Activated CD4-positive, alpha-beta T cell treated with anti-CD3 and anti-CD28 coated beads for 36 hours (primary cell): ENCODE measurements around the gene CACHD1. TPM values are rescaled to one million over a fixed set of nuclear protein-coding genes. Genes with fewer than 3 reads are reported as not detected.

ENCODE experiments used
- ATAC-seq: fragments of 200-7000 bp; cut with Tn5 transposase; one replicate; pipeline ENCODE4 v1.10.0; 2021; ENCODE audit warnings: mild to moderate bottlenecking, moderate library complexity
- CTCF ChIA-PET: fragments of 350-600 bp; sonication (Branson Sonifier 250); formaldehyde crosslinking; loops from one replicate; lab custom pipeline; 2021; ENCODE audit warnings: antibody characterized with exemption; lab: Charles Lee
- POLR2A ChIA-PET: fragments of 350-600 bp; sonication (Branson Sonifier 250); formaldehyde crosslinking; loops from one replicate; lab custom pipeline; 2021; ENCODE audit warnings: antibody characterized with exemption, inconsistent platforms; lab: Charles Lee
- DNase-seq: peaks from one replicate; pipeline ENCODE4 v3.0.0-alpha.2; 2020
- H3K27ac Mint-ChIP-seq: one replicate; pipeline ENCODE4 v1.8.0; 2021; ENCODE audit warnings: mixed read lengths
- H3K27me3 Mint-ChIP-seq: one replicate; pipeline ENCODE4 v1.8.0; 2021; ENCODE audit warnings: mixed read lengths
- H3K36me3 Mint-ChIP-seq: one replicate; pipeline ENCODE4 v1.8.0; 2021; ENCODE audit warnings: low read depth, mixed read lengths
- H3K4me1 Mint-ChIP-seq: one replicate; pipeline ENCODE4 v1.8.0; 2021; ENCODE audit warnings: mixed read lengths
- H3K4me3 Mint-ChIP-seq: one replicate; pipeline ENCODE4 v1.8.0; 2021; ENCODE audit warnings: mild to moderate bottlenecking, moderate library complexity, mixed read lengths
- H3K9me3 Mint-ChIP-seq: one replicate; pipeline ENCODE4 v1.8.0; 2021; ENCODE audit warnings: low read depth, mixed read lengths
- intact Hi-C, 2 experiments: fragments of 100-400 bp; cut with DNase I in 1 of 2; cut with micrococcal nuclease in 1 of 2; formaldehyde crosslinking; loops; one replicate each; pipeline versions ENCODE4 v1.14.2 to v1.15.1; 2022 to 2024; cut with DNase I, micrococcal nuclease
- total RNA-seq, 2 experiments: library from RNA; stranded (reverse); gene quantifications; one replicate each; pipeline ENCODE4 v1.2.3, GENCODE V29; 2021

The CACHD1 gene
- total RNA-seq, 2 experiments from 2014 or later, result 1.9 to 2.3 TPM

DNA sequence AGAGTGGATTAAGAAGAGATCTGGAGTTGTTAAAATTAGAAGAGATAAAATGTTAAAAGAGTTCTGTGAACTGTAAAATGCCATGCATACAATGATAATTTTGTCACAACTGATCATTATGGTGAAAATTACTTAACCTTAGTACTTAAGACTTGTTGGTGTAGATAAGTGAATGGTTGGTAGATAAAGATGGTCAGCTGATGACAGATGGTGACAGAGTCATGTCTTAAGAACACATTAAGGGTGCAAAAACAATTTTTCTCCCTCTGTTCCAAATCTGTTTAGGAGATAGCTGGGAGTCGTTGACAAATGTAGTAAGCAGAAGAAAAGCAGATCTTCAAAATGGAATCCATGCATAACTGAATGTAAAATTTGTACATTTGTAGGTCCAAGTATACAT lies 18.5 kb upstream of the CACHD1 start:
- DNase-seq (no peak), ATAC-seq (no peak)
- Mint-ChIP-seq H3K36me3 (no peaks in the 10 kb centered on the region), H3K4me3 (no peak overlapping the region), H3K27me3 (peaks cover 3% of the 10 kb centered on the region), H3K27ac (no peak overlapping the region), H3K9me3 (no peaks in the 10 kb centered on the region), H3K4me1 (no peaks in the 10 kb centered on the region)
- POLR2A ChIA-PET, result no interaction called here
- CTCF ChIA-PET, result interaction anchor here (1.0 kb wide), 1 partner anchor 10 kb away, joined by 4 read pairs; no protein-coding TSS in a partner anchor
- intact Hi-C loops, result no loop called here

DNA sequence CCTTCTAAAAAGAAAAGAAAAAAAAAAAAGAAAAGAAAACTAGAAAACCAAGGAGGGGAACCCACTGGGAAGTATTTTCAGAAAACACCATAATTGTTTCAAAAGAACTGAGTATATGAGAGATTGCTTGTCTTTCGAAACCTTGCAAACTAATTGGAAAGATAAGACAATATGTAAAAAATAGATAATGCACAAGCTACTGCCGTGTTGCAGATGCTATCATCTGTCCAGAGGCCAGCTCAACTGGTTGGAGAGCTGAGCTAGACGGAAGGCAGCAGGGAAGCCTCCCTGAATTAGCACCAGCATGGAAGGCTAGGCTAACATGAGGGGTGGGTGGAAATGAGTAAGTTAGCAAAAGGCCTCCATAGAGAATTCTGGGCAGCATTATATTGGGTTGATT lies 16.2 kb upstream of the CACHD1 start:
- ATAC-seq, result no peak
- Mint-ChIP-seq H3K4me3 (no peak overlapping the region), H3K27ac (no peak overlapping the region), H3K4me1 (no peaks in the 10 kb centered on the region), H3K36me3 (no peaks in the 10 kb centered on the region), H3K27me3 (no peaks in the 10 kb centered on the region), H3K9me3 (no peaks in the 10 kb centered on the region)
- CTCF ChIA-PET, result interaction anchor here (0.9 kb wide), 1 partner anchor 37 kb away, joined by 3 read pairs; no protein-coding TSS in a partner anchor
- no peak for DNase-seq
- POLR2A ChIA-PET, result no interaction called here
- intact Hi-C loops, result no loop called here

DNA sequence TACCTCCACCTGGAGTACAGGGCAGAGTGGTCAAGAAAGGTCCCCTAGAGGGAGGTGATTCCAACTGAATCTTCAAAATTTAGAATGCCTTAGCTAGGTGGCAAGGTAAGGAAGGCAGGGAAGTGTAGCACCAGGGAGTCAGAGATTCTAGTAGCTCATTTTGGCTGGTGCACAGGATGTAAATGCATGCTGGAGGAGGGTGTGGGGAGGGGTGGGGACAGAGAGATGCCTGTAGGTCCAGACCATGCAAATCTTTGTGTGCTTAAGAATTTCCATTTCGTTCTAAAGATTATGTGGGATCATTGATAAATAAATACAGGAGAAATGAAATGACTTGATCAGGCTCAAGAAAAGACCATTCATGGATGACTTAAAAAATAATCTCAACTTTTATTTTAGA lies 11.0 kb upstream of the CACHD1 start:
- intact Hi-C loops, result no loop called here
- CTCF ChIA-PET, result no interaction called here
- POLR2A ChIA-PET, result no interaction called here
- H3K4me1 Mint-ChIP-seq, result no peaks in the 10 kb centered on the region
- no peak overlapping the region for H3K4me3 Mint-ChIP-seq
- no peaks in the 10 kb centered on the region for H3K9me3 Mint-ChIP-seq
- DNase-seq (no peak), ATAC-seq (no peak)
- no peaks in the 10 kb centered on the region for H3K27me3 Mint-ChIP-seq
- H3K36me3 Mint-ChIP-seq, result no peaks in the 10 kb centered on the region
- no peak overlapping the region for H3K27ac Mint-ChIP-seq

- H3K4me1 Mint-ChIP-seq, result no peaks in the 10 kb centered on the region
- no peaks in the 10 kb centered on the region for H3K27me3 Mint-ChIP-seq
- POLR2A ChIA-PET, result no interaction called here
- CTCF ChIA-PET, result no interaction called here
- no peak overlapping the region for H3K4me3 Mint-ChIP-seq
- no peaks in the 10 kb centered on the region for H3K9me3 Mint-ChIP-seq
- no peak overlapping the region for H3K27ac Mint-ChIP-seq
- DNase-seq, result no peak
- no peak for ATAC-seq
- intact Hi-C loops, result no loop called here
- no peaks in the 10 kb centered on the region for H3K36me3 Mint-ChIP-seq
These were observed 10.2 kb upstream of the CACHD1 start for GRCh38 chr1:64459743-64460142.

DNA sequence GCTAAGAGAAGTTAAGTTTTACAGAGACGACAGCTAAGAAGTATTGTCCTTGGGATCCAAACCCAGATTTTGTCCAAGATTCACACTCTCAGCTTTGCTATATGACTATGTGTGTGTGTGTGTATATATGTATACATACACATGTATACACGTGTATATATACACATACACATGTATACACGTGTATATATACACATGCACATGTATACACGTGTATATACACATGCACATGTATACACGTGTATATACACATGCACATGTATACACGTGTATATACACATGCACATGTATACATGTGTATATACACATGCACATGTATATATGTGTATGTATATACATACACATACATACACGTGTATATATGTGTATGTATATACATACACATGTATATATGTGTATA lies 3.9 kb upstream of the CACHD1 start:
- POLR2A ChIA-PET, result no interaction called here
- H3K9me3 Mint-ChIP-seq, result no peaks in the 10 kb centered on the region
- peaks cover 2% of the 10 kb centered on the region for H3K4me1 Mint-ChIP-seq
- no peak overlapping the region for H3K27ac Mint-ChIP-seq
- DNase-seq (no peak), ATAC-seq (no peak)
- H3K4me3 Mint-ChIP-seq, result no peak overlapping the region
- H3K36me3 Mint-ChIP-seq, result no peaks in the 10 kb centered on the region
- CTCF ChIA-PET, result no interaction called here
- peaks cover 22% of the 10 kb centered on the region for H3K27me3 Mint-ChIP-seq
- intact Hi-C loops, result no loop called here

- H3K4me3 Mint-ChIP-seq, result peak overlapping the region; percentile 82
- DNase-seq (peak; percentile 15), ATAC-seq (no peak)
- H3K9me3 Mint-ChIP-seq, result no peaks in the 10 kb centered on the region
- H3K27me3 Mint-ChIP-seq, result peaks cover 32% of the 10 kb centered on the region
- H3K27ac Mint-ChIP-seq, result no peak overlapping the region
- H3K36me3 Mint-ChIP-seq, result no peaks in the 10 kb centered on the region
- CTCF ChIA-PET, result no interaction called here
- H3K4me1 Mint-ChIP-seq, result peaks cover 16% of the 10 kb centered on the region
- intact Hi-C loops, result no loop called here
- POLR2A ChIA-PET, result no interaction called here
These were observed 583 bp upstream of the CACHD1 start for GRCh38 chr1:64469116-64469976.

- POLR2A ChIA-PET, result no interaction called here
- no peak for DNase-seq
- H3K4me1 Mint-ChIP-seq, result peaks cover 16% of the 10 kb centered on the region
These were observed 812 bp downstream of the CACHD1 start for GRCh38 chr1:64470665-64471217.

GRCh38 chr1:64471218-64472039 lies 1.5 kb downstream of the CACHD1 start:
- no peaks in the 10 kb centered on the region for H3K36me3 Mint-ChIP-seq
- H3K27ac Mint-ChIP-seq, result peak overlapping the region; percentile 77
- peaks cover 32% of the 10 kb centered on the region for H3K27me3 Mint-ChIP-seq
- DNase-seq (peak; percentile 46), ATAC-seq (no peak)
- POLR2A ChIA-PET, result no interaction called here
- peaks cover 17% of the 10 kb centered on the region for H3K4me1 Mint-ChIP-seq
- no peaks in the 10 kb centered on the region for H3K9me3 Mint-ChIP-seq
- CTCF ChIA-PET, result interaction anchor here (0.6 kb wide), 1 partner anchor 61 kb away, joined by 3 read pairs; no protein-coding TSS in a partner anchor
- peak overlapping the region; percentile 82 for H3K4me3 Mint-ChIP-seq
- intact Hi-C loops, result loop anchor here in 1 of 2 experiments (2.0 to 10.0 kb wide), 3 partner anchors 79 to 353 kb away; no protein-coding TSS in a partner anchor

More at GRCh38 chr1:64470665-64471217, 812 bp downstream of the CACHD1 start:
- Mint-ChIP-seq H3K36me3 (no peaks in the 10 kb centered on the region), H3K27me3 (peaks cover 32% of the 10 kb centered on the region), H3K4me3 (peak overlapping the region; percentile 82), H3K9me3 (no peaks in the 10 kb centered on the region), H3K27ac (peak overlapping the region; percentile 77)
- peak; percentile 13 for ATAC-seq
- intact Hi-C loops, result loop anchor here in 1 of 2 experiments (1.0 to 10.0 kb wide), 5 partner anchors 36 to 354 kb away; partner anchors contain the start of gene RAVER2
- CTCF ChIA-PET, result no interaction called here

DNA sequence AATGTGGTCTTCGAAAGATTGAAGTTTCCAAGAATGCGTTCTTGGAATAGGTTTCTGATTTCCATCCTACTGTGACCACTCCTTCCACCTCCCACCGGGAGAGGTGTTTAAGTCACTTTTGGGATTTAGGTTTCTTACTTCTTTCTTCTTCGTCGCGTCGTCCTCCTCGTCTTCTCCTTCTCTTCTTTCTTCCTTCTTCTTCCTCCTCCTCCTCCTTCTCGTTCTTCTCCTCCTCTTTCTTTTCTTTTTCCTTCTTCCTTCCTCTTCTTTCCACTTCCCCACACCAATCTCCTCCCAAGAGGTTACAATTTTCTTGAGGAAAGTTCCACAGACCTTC lies 2.1 kb downstream of the CACHD1 start:
- no peak for DNase-seq
- H3K36me3 Mint-ChIP-seq, result no peaks in the 10 kb centered on the region
- peaks cover 32% of the 10 kb centered on the region for H3K27me3 Mint-ChIP-seq
- CTCF ChIA-PET, result no interaction called here
- H3K4me1 Mint-ChIP-seq, result peaks cover 23% of the 10 kb centered on the region
- H3K9me3 Mint-ChIP-seq, result no peaks in the 10 kb centered on the region
- peak overlapping the region; percentile 82 for H3K4me3 Mint-ChIP-seq
- H3K27ac Mint-ChIP-seq, result no peak overlapping the region
- POLR2A ChIA-PET, result no interaction called here
- no peak for ATAC-seq
- intact Hi-C loops, result loop anchor here in 1 of 2 experiments (5.0 to 10.0 kb wide), 2 partner anchors 200 to 353 kb away; no protein-coding TSS in a partner anchor

GRCh38 chr1:64472805-64473204 lies 2.9 kb downstream of the CACHD1 start:
- Mint-ChIP-seq H3K9me3 (no peaks in the 10 kb centered on the region), H3K36me3 (no peaks in the 10 kb centered on the region), H3K27me3 (peaks cover 27% of the 10 kb centered on the region), H3K4me3 (no peak overlapping the region), H3K27ac (no peak overlapping the region), H3K4me1 (peaks cover 23% of the 10 kb centered on the region)
- ChIA-PET CTCF (interaction anchor here (0.6 kb wide), 1 partner anchor 17 kb away, joined by 3 read pairs; no protein-coding TSS in a partner anchor), POLR2A (no interaction called here)
- DNase-seq, result no peak
- no peak for ATAC-seq
- intact Hi-C loops, result loop anchor here in 1 of 2 experiments (5.0 to 10.0 kb wide), 2 partner anchors 199 to 352 kb away; no protein-coding TSS in a partner anchor

DNA sequence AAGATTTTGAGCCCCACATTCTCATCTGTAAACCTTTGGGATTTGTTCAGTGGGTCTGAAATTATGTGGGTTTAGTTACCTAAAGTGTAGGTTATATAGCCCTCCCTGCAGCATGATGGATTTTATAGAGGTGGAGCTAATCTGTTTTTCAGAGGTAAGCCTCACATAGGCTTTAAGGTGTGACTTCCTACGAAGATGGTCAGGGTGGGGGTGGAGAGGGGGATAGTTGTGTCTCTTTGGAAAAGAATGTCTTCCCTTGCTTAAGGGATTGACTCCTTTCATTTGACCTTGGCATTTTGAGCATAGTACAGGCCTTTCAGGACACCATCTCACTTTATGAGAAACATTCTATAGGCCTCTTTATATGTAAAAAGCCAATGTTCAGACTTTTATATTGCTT lies 3.4 kb downstream of the CACHD1 start:
- H3K27ac Mint-ChIP-seq, result no peak overlapping the region
- intact Hi-C loops, result loop anchor here in 1 of 2 experiments (5.0 to 10.0 kb wide), 2 partner anchors 199 to 351 kb away; no protein-coding TSS in a partner anchor

More for the DNA sequence above, 3.4 kb downstream of the CACHD1 start:
- Mint-ChIP-seq H3K9me3 (no peaks in the 10 kb centered on the region), H3K27me3 (peaks cover 23% of the 10 kb centered on the region), H3K4me1 (peaks cover 23% of the 10 kb centered on the region), H3K4me3 (no peak overlapping the region), H3K36me3 (no peaks in the 10 kb centered on the region)
- DNase-seq (no peak), ATAC-seq (no peak)
- ChIA-PET CTCF (interaction anchor here (0.6 kb wide), 1 partner anchor 18 kb away, joined by 3 read pairs; no protein-coding TSS in a partner anchor), POLR2A (no interaction called here)
